Mesenchymal stem cell (in vitro differentiated cells and primary cell): Measurements from ENCODE around the gene GNG4. TPM values are rescaled to one million over a fixed set of nuclear protein-coding genes. Genes with fewer than 3 reads are reported as not detected.

Experiments
- DNase-seq: peaks from one replicate; pipeline ENCODE4 v3.0.0-alpha.2; 2013
- H2AFZ ChIP-seq: one replicate; pipeline ENCODE4 v1.6.1; 2013; ENCODE audit warnings: low read depth, mild to moderate bottlenecking, control low read depth, inconsistent platforms, low read length, moderate library complexity
- H2AK5ac ChIP-seq: 2 replicates; pipeline ENCODE4 v1.6.1; 2013; ENCODE audit warnings: low read length, moderate library complexity, mild to moderate bottlenecking, inconsistent platforms; ENCODE audit not compliant: severe bottlenecking
- H2BK120ac ChIP-seq: one replicate; pipeline ENCODE4 v1.6.1; 2013; ENCODE audit warnings: low read depth, mild to moderate bottlenecking, inconsistent platforms, low read length, moderate library complexity
- H2BK12ac ChIP-seq, 2 experiments: one replicate each; pipeline ENCODE4 v1.6.1; 2013; ENCODE audit warnings: inconsistent platforms in 2 of 2, low read length in 2 of 2, mild to moderate bottlenecking in 2 of 2, moderate library complexity in 2 of 2, control low read depth in 1 of 2
- H2BK15ac ChIP-seq: one replicate; pipeline ENCODE4 v1.6.1; 2013; ENCODE audit warnings: mild to moderate bottlenecking, low read depth, inconsistent platforms; ENCODE audit not compliant: poor library complexity, severe bottlenecking
- H2BK5ac ChIP-seq: 2 replicates; pipeline ENCODE4 v1.6.1; 2013; ENCODE audit warnings: low read depth, mild to moderate bottlenecking, low read length, control low read depth, inconsistent platforms; ENCODE audit not compliant: poor library complexity, severe bottlenecking
- H3K14ac ChIP-seq, 2 experiments: one replicate each; pipeline ENCODE4 v1.6.1; 2013; ENCODE audit warnings: inconsistent platforms in 2 of 2, low read length in 2 of 2, control low read depth in 1 of 2, mild to moderate bottlenecking in 1 of 2, moderate library complexity in 1 of 2
- H3K18ac ChIP-seq, 2 experiments: one replicate each; pipeline ENCODE4 v1.6.1; 2013; ENCODE audit warnings: inconsistent platforms in 2 of 2, low read length in 2 of 2, control low read depth in 1 of 2, low read depth in 1 of 2, mild to moderate bottlenecking in 1 of 2
- H3K23ac ChIP-seq, 2 experiments: one replicate each; pipeline ENCODE4 v1.6.1; 2013; ENCODE audit warnings: inconsistent platforms in 2 of 2, low read length in 2 of 2, mild to moderate bottlenecking in 2 of 2, moderate library complexity in 2 of 2, control low read depth in 1 of 2
- H3K27ac ChIP-seq: 2 replicates; pipeline ENCODE4 v1.5.1; 2013; ENCODE audit warnings: mild to moderate bottlenecking, moderate library complexity, low read length, control low read depth, inconsistent platforms; ENCODE audit not compliant: poor library complexity, severe bottlenecking
- H3K27me3 ChIP-seq, 2 experiments: 2 replicates each; pipeline versions ENCODE4 v1.6.1 to v1.7.0; 2013; ENCODE audit warnings: low read length in 2 of 2, mild to moderate bottlenecking in 2 of 2, moderate library complexity in 2 of 2, control low read depth in 1 of 2, inconsistent platforms in 1 of 2; ENCODE audit not compliant: control insufficient read depth in 1 of 2, insufficient read depth in 1 of 2
- H3K36me3 ChIP-seq, 2 experiments: 2 replicates each; pipeline versions ENCODE4 v1.6.1 to v1.7.0; 2013; ENCODE audit warnings: low read length in 2 of 2, control low read depth in 1 of 2, inconsistent platforms in 1 of 2, low read depth in 1 of 2, mild to moderate bottlenecking in 1 of 2; ENCODE audit not compliant: insufficient read depth in 2 of 2, control insufficient read depth in 1 of 2
- H3K4ac ChIP-seq, 2 experiments: one replicate each; pipeline ENCODE4 v1.6.1; 2013; ENCODE audit warnings: inconsistent platforms in 2 of 2, low read length in 2 of 2, mild to moderate bottlenecking in 2 of 2, moderate library complexity in 2 of 2, control low read depth in 1 of 2, low read depth in 1 of 2
- H3K4me1 ChIP-seq: 2 replicates; pipeline ENCODE4 v1.6.1; 2013; ENCODE audit warnings: low read depth, low read length, control low read depth; ENCODE audit not compliant: control insufficient read depth, insufficient read depth
- H3K4me2 ChIP-seq: 2 replicates; pipeline ENCODE4 v1.6.1; 2013; ENCODE audit warnings: low read length, mild to moderate bottlenecking, inconsistent platforms; ENCODE audit not compliant: poor library complexity, severe bottlenecking
- H3K4me3 ChIP-seq, 2 experiments: 2 replicates each; pipeline versions ENCODE4 v1.5.1 to v1.7.0; 2013; ENCODE audit warnings: low read length in 2 of 2, mild to moderate bottlenecking in 2 of 2, control low read depth in 1 of 2, low read depth in 1 of 2; ENCODE audit not compliant: insufficient read depth in 1 of 2
- H3K79me1 ChIP-seq: replicated peaks from 2 replicates; pipeline ENCODE4 v1.6.1; 2013; ENCODE audit warnings: mild to moderate bottlenecking, control low read depth, low read length, inconsistent platforms; ENCODE audit not compliant: poor library complexity, severe bottlenecking
- H3K9ac ChIP-seq: 2 replicates; pipeline ENCODE4 v1.7.0; 2013; ENCODE audit warnings: mild to moderate bottlenecking, low read length, moderate library complexity
- H3K9me3 ChIP-seq: 2 replicates; pipeline ENCODE4 v1.7.0; 2013; ENCODE audit warnings: mild to moderate bottlenecking, low read length; ENCODE audit not compliant: control insufficient read depth
- H4K8ac ChIP-seq: one replicate; pipeline ENCODE4 v1.6.1; 2013; ENCODE audit warnings: inconsistent platforms, mild to moderate bottlenecking, low read length, moderate library complexity
- H4K91ac ChIP-seq: one replicate; pipeline ENCODE4 v1.6.1; 2013; ENCODE audit warnings: mild to moderate bottlenecking, low read length, inconsistent platforms
- WGBS: methylation state at CpG from one replicate; pipeline ENCODE4 v1.1.7; 2013; ENCODE audit warnings: mixed read lengths; 5-methylcytosine and 5-hydroxymethylcytosine counted together
- polyA plus RNA-seq, 2 experiments: library from polyadenylated mRNA; stranded (reverse); fragments of 200-250 nt; gene quantifications; one replicate each; pipeline ENCODE4 v1.2.3, GENCODE V29; 2013

Gene GNG4
- 0.07 TPM for polyA plus RNA-seq (2013, experiment 1 of 2)
- polyA plus RNA-seq (2013, experiment 2 of 2): 0.14 TPM

DNA sequence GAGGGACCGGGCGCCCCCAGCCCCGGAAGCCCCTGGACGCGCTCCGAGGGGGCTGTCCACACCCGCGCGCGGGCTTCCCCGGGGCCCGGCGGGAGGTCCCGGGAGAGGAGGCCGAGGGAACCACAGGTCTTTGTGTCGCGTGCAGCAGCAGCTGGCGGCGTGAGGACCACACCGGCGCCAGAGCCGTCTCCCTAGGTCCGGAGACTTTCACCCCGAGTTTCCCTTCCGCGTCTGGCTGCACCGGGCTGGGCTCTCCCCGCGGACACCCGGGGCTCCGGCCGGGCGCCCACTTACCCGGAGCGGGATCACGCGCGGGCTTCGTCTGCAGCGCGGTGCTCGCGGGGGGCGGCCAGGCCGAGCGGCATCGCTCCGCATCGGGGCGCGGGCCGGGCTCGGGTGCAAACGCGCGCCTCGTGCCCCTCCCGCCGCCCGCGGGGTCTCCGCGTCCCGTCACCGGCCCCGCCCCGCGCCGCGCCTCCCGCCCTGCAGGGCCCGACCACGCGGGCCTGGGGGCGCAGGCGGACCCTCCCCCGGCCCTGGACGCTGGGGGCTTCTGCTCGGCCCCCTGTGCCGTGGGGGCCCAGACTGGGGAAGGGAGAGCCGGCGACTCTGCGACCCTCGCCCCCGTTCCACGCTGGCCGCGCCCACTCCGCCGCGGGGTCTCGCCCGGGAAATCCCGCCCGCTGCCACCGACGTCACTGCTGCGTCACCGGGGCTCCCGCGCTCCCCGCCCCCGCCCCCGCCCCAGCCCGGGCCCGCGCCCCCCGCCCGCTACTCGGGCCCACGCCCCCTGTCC, at the start of gene GNG4:
GNG4 (minus strand) TSS at position 417 of the 796 bp plus-strand sequence. CDS start 65,946 bp downstream, outside the sequence.
- Histone ChIP-seq H2BK5ac (no peak within 1 kb of the TSS), H3K18ac (no peak within 1 kb of the TSS), H3K23ac (no peak within 1 kb of the TSS), H4K8ac (no peak within 1 kb of the TSS), H3K27ac (no peak within 1 kb of the TSS), H3K79me1 (no peaks in the 10 kb centered on the region), H3K4me2 (peak within 1 kb of the TSS; percentile 97), H2BK120ac (no peak within 1 kb of the TSS), H4K91ac (no peak within 1 kb of the TSS), H3K4ac (no peak within 1 kb of the TSS), H3K9me3 (no peaks in the 10 kb centered on the region), H3K27me3 (peaks cover 48 to 76% of the 10 kb centered on the region in 2 experiments), H3K9ac (no peak within 1 kb of the TSS), H3K36me3 (no peaks in the 10 kb centered on the region), H3K4me3 (peak within 1 kb of the TSS; percentile 51 to 63), H2AK5ac (no peak within 1 kb of the TSS), H3K4me1 (peaks cover 23% of the 10 kb centered on the region), H2BK15ac (no peak within 1 kb of the TSS), H2BK12ac (no peak within 1 kb of the TSS), H3K14ac (no peak within 1 kb of the TSS), H2AFZ (no peak within 1 kb of the TSS)
- peak; percentile 38 for DNase-seq
- WGBS: 1% methylated on average over 54 of the region's 111 CpGs

DNA sequence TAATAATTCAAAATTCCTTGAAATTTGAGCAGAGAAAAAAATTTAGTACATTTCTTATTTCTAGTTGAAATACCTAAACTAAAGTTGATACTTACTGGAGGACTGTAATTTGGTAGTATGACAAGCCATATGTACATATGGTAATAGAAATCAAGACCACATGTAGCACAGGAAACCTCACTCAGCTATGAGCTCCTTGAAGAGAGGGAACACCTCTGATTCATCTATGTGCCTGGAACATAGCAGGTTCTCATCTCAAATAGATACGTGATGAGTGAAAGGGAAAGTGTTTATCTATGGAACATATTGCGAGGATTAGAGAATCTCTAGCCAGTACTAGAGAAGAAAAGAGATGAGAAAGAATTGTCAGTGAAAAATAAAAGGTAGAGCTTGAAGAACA, 47.9 kb upstream of the GNG4 start:
- Histone ChIP-seq H3K4me2 (no peak overlapping the region), H3K23ac (no peak overlapping the region), H3K4me3 (no peak overlapping the region), H2BK15ac (no peak overlapping the region), H2AK5ac (no peak overlapping the region), H3K18ac (no peak overlapping the region), H3K9me3 (no peaks in the 10 kb centered on the region), H3K36me3 (peaks cover 8 to 85% of the 10 kb centered on the region in 2 experiments), H3K9ac (no peak overlapping the region), H2BK5ac (no peak overlapping the region), H4K8ac (no peak overlapping the region), H2BK120ac (no peak overlapping the region), H3K27ac (no peak overlapping the region), H3K27me3 (no peaks in the 10 kb centered on the region), H2BK12ac (no peak overlapping the region), H2AFZ (no peak overlapping the region), H3K4ac (no peak overlapping the region), H3K79me1 (no peaks in the 10 kb centered on the region), H3K4me1 (peaks cover 4% of the 10 kb centered on the region), H4K91ac (no peak overlapping the region), H3K14ac (no peak overlapping the region)
- no peak for DNase-seq
- 94% methylated on average over 2 of the region's 2 CpGs for WGBS

DNA sequence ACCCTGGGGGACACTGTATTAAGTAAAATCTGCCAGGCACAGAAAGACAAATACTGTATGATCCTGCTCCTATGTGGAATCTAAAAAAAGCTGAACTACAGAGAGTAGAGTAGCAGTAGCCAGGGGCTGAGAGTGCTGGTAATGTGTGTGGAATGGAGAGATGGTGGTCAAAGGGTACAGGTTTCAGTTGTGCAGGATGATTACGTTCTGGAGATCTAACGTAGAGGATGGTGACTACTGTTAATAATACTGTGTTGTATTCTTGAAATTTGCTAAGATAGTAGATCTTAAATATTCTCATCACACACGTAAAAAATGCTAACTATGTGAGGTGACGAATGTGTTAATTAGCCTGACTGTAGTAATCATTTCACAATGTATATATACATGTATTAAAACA, 39.8 kb upstream of the GNG4 start:
- no peak overlapping the region for H3K23ac ChIP-seq
- no peak overlapping the region for H3K4me3 ChIP-seq
- no peak overlapping the region for H3K9ac ChIP-seq
- no peak overlapping the region for H2BK5ac ChIP-seq
- H4K91ac ChIP-seq: no peak overlapping the region
- H3K18ac ChIP-seq: no peak overlapping the region
- no peaks in the 10 kb centered on the region for H3K9me3 ChIP-seq
- no peak overlapping the region for H2AFZ ChIP-seq
- peaks cover 6 to 84% of the 10 kb centered on the region in 2 experiments for H3K36me3 ChIP-seq
- H4K8ac ChIP-seq: no peak overlapping the region
- WGBS: 90% methylated on average over 2 of the region's 4 CpGs
- H3K27me3 ChIP-seq: no peaks in the 10 kb centered on the region
- H2BK120ac ChIP-seq: no peak overlapping the region
- H3K4ac ChIP-seq: no peak overlapping the region
- H2BK15ac ChIP-seq: no peak overlapping the region
- H2BK12ac ChIP-seq: no peak overlapping the region
- H3K27ac ChIP-seq: no peak overlapping the region
- H3K4me2 ChIP-seq: no peak overlapping the region
- H2AK5ac ChIP-seq: no peak overlapping the region
- peaks cover 4% of the 10 kb centered on the region for H3K4me1 ChIP-seq
- no peak for DNase-seq
- no peaks in the 10 kb centered on the region for H3K79me1 ChIP-seq
- no peak overlapping the region for H3K14ac ChIP-seq

GRCh38 chr1:235688096-235688495, 38.5 kb upstream of the GNG4 start:
- no peaks in the 10 kb centered on the region for H3K9me3 ChIP-seq
- H3K18ac ChIP-seq: no peak overlapping the region
- peaks cover 3% of the 10 kb centered on the region for H3K4me1 ChIP-seq
- H3K9ac ChIP-seq: no peak overlapping the region
- 100% methylated on average over 1 of the region's 3 CpGs for WGBS
- no peak overlapping the region for H3K4me2 ChIP-seq
- H3K27me3 ChIP-seq: no peaks in the 10 kb centered on the region
- H3K4me3 ChIP-seq: no peak overlapping the region
- no peak overlapping the region for H2AK5ac ChIP-seq
- no peaks in the 10 kb centered on the region for H3K79me1 ChIP-seq
- H2BK120ac ChIP-seq: no peak overlapping the region
- H3K14ac ChIP-seq: no peak overlapping the region
- no peak overlapping the region for H2BK5ac ChIP-seq
- H2BK12ac ChIP-seq: no peak overlapping the region
- peaks cover 5 to 85% of the 10 kb centered on the region in 2 experiments for H3K36me3 ChIP-seq
- no peak overlapping the region for H4K8ac ChIP-seq
- H3K23ac ChIP-seq: no peak overlapping the region
- H2AFZ ChIP-seq: no peak overlapping the region
- no peak overlapping the region for H2BK15ac ChIP-seq
- no peak overlapping the region for H3K4ac ChIP-seq
- no peak overlapping the region for H3K27ac ChIP-seq
- H4K91ac ChIP-seq: no peak overlapping the region
- no peak for DNase-seq
